Left lobe of liver (tissue), 2 donors: ENCODE data around the gene DBN1. TPM values are rescaled to one million over a fixed set of nuclear protein-coding genes. Genes with fewer than 3 reads are reported as not detected.

Experiments
- ATAC-seq: fragments of 200-7000 bp; cut with Tn5 transposase; one replicate; pipeline ENCODE4 v1.9.1; 2020; ENCODE audit warnings: mild to moderate bottlenecking, moderate library complexity
- DNase-seq: peaks from one replicate; pipeline ENCODE4 v3.0.0-alpha.2; 2020; ENCODE audit warnings: low spot score
- total RNA-seq: library from RNA; stranded (reverse); gene quantifications from one replicate; pipeline ENCODE4 v1.2.1, GENCODE V29; 2021
- donor health status: DM: no; HTN: no; CAD: no; lungs with moderate emphysema.
- donor health status: DM: no; HTN: yes; CAD: no.

The DBN1 gene
- total RNA-seq, 1 donor from 2014 or later = 1.7 TPM

DNA sequence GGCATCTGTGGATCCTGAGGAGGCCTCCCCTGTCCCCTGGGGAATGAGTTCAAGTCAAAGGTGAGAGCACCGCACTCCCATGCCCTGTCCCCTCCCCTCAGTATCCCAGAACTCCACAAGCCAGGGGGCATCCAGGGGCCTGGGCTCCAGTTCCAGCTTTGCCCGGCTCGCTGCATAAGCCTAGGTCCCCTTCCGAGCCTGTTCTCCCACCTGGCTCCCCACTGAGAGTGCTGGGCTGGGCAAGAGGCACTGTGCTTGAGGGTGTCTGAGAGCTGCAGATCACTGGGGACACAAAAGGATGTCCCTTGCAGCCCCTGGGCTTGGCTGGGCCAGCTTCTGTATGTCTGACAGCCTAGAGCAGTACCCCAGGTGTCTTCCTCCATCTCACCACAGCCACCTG, 31.6 kb upstream of the DBN1 start:
- ATAC-seq = no peak
- DNase-seq = no peak

DNA sequence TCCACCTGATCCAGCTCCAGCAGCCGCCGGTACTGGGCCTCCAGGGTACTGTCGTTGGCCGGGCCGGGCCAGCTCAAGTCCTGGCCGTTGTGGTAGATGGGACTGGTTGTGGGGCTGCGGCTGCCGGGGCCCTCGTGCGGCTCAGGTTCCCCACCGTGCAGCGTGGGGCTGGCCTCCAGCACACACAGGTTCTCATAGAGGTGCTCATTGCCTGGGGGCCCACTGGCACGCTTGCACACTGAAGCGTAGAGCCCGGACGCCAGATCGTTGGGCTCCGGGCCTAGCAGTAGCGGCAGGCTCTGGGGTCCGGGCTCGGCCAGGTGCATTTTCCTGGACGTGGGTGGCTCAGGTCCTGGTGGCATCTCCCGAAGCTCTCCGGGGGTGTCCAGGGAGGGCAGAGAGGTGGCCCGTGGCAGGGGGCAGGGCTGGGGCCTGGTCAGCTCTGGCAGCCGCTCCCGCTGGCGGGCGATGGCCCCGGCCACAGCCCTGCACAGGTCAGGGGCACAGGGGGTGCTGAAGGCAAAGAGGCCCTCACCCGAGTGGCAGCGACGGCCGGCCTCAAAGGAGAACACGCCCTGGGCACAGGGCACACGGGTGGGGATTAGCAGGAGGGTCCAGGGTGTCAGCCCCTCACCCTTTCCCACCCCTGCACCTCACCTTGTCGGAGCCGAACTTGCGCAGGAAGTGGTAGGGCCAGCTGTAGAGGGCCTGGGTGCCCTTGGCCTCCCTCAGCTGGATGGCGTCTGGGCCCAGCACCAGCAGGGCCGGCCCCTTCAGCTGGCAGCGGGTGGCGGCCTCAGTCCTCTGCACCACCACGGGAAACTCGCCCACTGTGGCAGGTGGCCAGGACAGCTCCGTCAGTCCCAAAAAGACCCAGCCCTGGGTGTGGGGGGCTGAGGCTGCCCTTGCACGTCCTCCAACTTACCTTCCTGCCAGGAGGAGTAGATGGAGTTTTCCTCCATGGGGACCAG, 30.9 kb upstream of the DBN1 start:
- no peak for DNase-seq
- no peak for ATAC-seq

DNA sequence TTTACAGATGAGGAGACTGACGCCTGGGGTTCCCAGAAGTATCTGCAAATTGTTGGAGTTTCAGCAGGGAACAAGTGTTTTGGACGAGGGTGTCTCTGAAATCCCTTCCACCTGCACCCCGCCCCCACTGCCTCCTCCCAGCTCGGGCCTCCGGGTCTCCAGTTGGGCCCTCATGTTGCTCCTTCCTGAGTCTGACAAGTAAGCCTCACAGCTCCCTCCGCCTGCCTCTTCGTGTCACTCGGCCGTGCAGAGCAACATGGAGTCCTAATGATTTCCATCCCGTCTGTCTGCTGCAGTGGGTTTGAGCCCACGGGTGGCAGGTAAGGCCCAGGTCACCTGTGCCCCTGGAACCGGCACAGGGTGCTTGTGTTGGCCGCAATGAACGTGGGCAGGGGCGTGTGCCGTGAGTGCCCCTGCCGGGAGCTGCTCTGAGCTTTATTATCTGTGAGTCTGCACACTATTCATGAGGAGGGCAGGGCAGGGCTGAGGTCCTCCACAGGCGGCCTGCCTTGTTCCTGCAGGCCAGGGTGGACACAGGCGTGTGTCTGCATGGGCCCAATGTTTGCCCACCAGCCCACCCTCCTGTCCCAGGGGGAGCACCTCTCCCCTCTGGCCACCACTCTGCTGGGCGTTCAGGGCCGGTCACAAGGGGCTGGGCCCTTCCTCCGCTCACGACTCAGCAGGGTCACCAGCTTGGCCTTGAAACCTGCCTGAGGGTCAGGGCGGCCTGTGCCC, 30.1 kb upstream of the DBN1 start:
- DNase-seq = no peak

DNA sequence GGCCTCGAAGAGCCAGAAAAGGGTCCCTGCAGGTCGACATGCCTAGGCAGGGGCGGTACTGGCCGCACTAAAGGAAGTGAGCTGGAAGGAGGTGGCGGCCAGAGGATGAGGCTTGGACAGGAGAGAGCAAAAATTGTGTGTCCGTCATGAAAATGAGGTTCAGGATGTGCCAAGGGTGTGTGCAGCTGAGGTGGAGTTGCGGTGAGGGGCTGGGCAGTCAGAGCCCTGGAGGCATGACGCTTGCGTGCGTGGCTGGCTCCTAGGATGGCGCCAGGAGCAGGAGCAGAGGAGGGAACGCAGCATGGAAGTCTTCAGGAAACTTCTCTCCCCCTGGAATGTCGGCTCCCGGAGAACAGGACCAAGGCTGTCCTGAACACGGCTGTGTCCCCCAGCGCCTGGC, 29.5 kb upstream of the DBN1 start:
- ATAC-seq (no peak), DNase-seq (no peak)

More for the DNA sequence above, 30.1 kb upstream of the DBN1 start:
- ATAC-seq = no peak

DNA sequence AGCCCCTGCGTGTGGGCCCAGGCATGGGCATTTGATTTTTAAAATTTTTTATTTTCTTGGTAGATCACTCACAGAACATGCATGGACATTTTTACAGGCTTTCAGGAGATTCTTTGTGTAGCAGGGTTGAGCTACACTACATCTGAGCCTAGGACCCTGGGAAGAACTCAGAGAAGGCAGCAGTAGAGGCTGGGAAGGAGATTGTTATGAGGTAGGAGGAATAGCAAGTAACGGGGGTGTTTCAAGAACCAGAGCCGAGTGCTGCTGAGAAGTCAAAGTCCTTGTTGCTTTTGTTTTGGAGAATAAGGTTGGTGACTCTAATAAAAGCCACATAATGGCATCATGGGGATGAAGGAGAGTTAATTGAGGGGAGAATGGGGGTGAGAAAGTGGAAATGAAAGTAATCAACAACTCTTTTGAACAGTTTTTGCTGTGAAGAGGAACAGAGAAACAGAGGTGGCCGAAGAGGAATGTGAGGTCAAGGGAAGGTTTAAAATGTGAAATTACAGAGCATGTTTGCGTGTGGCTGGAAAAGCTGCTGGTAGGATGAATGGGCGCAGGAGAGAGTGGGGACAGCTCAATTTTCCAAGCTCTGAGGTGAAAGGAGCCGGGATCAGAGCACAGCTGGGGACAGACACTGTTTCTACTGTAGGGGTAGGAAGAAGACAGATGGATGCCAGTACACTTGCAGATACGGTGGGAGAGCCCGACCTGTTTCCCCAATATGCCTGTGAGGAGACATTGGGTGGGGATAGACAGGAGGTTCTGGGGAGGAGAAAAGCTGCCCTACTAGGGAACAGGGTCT, 28.6 kb upstream of the DBN1 start:
- DNase-seq = no peak
- ATAC-seq = no peak

DNA sequence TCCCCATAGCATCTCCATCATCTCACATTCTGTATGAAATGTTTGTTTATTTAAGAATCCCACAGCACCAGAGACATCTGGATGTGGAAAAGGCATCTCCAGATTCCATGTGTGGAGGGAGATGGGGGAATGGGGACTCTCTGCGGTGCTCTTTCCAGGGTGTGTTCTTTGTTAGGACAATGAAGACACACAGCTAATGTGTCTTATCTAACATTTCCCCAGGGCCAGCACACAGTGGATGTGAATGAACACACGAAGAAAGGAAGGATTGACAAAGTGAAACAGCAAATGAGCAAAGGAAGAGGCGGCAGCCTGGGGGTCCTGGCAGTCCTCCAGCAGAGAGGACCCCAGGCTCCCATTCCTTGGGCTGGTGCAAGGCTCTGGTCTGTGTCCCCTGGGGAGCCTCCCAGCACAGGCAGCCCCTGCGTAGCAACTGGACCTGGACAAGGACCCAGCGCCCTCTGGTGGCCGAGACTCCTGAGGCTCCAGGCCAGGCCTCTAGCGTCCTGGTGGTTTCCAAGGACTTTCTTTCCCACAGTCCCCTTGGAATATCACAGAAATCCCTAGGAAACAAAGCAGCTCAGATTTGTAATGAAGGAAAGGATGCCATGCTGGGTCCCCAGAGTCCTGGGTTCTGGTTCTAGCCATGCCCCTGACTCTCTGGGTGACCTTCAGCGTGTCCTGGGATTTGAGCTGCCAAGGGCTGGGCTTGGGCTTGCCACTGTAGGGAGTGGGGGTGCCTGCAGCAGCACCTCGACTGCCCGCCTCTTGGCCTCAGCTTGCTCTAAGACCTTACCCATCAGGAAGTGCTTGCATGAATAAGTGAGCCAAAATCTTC, 27.5 kb upstream of the DBN1 start:
- peak; percentile 86 for DNase-seq
- ATAC-seq = peak; percentile 63

DNA sequence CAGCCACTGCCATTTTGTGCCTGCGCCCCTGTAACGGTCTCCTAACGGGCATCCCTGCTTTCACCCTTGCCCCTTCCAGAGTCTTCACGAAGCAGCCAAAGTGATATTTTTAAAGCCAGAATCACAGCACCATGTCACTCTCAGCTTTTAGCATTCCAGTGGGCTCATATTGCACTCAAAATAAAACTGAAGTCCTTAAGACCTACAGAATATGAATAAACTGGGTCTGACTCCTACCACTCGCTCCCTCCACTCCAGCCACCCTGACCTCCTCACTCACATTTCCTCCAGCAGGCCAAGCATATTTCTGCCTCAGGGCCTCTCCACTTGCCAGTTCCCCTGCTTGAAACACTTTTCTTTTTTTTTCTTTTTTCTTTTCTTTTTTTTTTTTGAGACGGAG, 26.4 kb upstream of the DBN1 start:
- no peak for ATAC-seq
- no peak for DNase-seq

DNA sequence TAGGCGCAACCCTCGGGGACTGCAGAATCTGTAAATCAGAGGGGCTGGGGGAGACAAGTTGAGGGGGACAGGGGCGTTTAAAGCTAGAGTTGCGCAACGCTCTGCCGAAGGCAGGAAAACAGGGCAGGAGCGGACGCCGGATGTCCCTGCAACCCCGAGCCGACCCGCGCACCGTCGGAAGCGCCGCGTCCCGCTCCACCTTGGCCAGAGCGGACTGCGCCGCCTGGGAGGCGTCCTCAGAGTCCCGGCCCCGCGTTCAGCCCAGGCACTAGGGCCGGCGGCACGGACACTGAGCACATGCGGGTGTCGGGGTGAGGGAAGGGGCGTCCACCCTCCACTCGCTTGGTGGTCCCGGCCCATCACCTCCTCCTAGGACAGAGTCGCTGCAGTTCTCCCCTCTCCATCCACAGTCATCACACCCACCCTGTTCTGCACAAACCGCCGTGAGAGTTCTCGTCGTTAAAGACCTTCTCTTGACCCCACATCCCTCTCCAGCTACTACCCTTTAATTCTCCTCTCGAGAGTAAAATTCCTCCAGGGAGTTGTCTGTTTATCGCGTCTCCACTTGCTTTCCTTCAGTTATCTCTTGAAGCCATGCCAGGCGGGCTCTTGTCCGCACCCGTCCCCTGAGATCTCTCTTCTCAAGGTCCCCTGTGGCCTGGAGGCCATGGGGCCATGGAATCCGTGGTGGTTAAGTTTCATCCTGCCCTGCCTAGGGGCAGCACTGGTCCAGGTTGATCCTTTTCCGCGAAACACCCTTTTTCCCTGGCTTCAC, 24.8 kb upstream of the DBN1 start:
- ATAC-seq (peak; percentile 16), DNase-seq (peak; percentile 59)

DNA sequence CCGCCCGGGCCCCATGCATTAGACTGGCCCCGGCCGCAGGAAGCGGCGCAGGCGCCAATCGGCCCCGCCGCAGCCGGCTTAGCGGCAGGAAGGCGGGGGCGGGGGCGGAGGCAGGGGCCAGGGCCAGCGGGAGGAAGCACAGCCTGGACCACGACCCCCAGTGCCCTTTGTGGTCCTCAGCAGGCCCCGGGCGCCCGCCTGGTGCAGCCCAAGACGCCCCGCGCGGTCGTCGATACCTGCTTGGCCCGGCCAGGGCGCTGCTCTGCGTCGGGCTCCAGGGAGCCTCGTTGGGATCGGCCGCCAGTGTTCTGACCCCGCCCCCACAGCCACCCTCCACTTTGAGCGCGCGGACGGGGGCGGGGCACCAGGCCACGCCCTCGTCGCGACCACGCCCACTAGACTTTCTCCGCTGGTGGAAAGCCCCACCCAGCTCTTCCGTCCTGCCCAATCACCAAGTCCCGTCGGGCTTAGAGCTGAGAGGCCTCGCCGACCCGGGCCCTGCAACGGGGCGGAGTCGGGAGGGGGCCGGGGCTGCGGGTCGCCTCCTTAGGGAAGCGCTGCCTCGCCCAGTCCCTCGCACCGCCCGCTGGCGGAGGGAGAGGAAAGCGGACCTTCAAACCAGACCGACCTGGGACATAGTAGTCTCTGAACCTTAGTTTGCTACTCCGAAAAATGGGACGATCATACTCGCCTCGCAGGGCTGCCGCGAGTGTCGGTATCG, 24.0 kb upstream of the DBN1 start, which contains the start of gene PDLIM7:
TSS of gene PDLIM7 (minus strand) at position 313 of the 721 bp plus-strand sequence. CDS start 1,092 bp downstream, outside the sequence.
- DNase-seq (peak; percentile 96), ATAC-seq (peak; percentile 93)

DNA sequence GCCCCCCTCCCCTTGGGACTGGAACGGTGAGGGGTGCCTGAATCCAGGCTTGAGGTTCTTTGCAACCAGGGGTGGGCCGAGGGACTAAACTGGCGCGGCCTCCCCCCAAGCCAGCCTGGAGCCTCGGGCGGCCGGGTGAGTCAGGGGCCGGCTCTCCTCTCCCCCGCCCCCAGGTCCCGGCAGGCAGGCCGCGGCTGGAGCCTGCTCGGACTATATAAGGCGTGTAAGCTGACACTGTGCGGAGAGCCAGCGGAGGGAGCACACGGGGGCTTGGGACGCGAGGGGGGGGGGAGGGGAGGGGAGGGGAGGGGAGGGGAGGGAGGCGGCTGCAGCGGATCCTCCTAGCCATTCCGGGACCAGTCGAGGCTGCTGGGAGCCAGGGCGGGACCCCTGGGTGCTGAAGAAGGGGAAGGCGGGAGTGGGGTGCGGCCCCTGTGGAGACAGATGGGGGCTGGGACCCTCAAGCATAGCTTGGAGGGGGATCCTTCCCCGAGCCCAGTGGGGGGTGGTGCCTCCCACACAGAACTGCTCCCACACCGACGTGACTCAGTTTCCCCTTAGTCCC, 23.4 kb upstream of the DBN1 start:
- DNase-seq (no peak), ATAC-seq (no peak)

DNA sequence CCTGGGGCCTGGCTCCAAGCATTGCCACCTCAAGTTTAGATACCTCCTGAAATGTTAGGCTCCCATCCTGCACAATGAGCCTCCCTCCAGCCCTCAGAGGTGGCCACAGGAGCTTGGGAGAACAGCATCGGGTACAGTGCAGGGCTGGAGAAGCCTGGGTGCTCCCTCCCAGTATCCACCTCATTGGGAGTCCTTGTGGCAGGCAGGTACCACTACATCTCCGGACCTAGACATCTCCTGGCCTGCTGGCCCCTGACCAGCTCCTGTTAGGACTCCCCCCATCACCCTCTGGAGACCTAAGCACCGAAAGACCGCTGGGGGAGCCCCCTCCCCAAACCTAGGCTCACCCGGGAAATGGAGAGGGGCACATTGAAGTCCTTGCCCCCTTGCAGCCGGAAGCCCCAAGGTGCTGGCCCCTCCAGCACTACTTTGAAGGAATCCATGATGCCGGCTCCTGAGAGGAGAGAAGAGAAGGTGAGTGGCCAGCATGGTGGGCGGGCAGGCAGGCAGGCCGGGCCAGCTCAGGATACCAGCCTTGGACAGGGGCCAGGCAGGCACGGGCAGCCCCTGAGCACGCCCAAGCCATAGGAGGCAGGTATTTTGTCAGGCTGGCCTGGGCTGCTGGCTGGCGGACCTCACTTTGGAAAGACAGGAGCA, 22.8 kb upstream of the DBN1 start:
- ATAC-seq = no peak
- no peak for DNase-seq

DNA sequence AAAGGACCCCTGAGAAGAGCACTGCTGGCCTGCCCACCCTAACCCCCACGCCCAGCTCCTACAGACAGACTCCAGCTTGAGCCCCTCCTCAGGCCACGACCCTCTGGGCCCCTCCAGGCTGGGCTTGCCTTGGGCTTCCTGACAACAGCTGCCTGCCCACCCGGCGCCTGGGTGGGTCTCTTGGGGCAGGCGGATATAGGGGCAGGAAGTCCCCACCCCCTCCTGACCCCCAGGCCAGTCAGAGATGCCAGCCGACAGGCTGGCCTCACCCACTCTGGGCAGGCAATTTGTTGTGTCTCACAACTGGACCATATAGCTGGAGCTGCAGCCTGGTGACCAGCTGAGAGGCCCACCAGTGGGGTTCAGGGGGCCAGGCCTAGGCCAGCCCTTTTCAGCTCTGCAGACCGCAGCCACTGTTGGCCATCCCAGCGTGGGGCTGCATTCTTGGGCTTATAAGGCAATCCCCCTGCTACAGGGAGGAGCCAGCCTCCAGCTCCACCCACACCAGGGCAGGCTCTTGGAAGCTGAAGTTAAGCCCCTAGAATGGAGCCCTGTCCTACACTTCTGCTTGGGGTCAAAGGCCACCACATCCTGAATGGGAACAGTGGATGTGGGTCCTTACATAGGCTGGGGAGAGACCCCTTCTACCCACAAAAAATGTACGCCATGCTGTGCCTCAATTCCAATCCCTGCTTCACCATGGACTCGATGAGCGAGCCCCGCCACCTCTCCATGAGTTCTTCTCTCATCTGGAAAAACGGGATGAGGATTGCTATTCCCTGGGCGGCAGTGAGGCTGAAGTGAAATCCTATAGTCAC, 22.0 kb upstream of the DBN1 start:
- DNase-seq = no peak

DNA sequence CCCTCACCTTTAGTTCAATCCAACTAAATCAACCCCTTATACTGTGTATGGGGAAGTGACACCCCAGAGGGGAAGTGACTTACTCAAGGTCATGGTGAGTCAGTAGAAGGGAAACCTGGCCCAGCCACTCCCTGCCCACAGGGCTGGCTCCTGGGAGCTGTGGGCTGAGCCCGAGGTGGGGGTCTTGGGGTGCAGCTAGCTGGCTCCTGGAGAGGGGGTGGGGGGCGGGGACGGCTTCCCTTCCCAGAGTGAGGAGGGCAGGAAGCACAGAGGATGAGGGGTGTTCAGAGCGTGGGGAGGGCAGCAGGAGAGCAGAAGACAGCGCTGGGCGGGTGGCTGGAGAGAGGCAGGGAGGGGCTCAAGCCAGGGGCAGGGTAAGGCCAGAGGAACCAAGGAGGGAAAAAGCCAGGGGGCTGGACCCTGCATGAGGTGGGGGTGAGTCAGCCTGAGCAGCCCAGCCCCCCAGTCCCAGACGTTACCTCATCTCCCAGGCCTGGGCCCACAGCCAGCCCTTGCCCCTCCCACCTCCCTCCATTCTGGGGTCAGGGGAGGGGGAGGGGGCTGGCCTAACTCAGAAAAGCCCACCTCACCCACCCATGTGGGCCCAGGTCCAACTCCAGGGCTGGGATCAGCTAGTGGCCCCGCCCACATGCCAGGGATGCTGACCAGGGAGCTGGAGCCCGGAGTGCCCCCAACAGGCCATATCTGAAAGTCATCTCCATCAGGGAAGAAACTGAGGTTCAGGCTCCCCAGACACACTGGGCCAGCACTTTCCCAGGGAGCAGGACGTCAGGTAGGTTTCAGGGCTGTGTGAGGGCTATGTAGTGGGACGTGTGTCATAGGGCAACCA, 21.1 kb upstream of the DBN1 start:
- ATAC-seq = no peak
- no peak for DNase-seq

More for the DNA sequence above, 22.0 kb upstream of the DBN1 start:
- no peak for ATAC-seq

DNA sequence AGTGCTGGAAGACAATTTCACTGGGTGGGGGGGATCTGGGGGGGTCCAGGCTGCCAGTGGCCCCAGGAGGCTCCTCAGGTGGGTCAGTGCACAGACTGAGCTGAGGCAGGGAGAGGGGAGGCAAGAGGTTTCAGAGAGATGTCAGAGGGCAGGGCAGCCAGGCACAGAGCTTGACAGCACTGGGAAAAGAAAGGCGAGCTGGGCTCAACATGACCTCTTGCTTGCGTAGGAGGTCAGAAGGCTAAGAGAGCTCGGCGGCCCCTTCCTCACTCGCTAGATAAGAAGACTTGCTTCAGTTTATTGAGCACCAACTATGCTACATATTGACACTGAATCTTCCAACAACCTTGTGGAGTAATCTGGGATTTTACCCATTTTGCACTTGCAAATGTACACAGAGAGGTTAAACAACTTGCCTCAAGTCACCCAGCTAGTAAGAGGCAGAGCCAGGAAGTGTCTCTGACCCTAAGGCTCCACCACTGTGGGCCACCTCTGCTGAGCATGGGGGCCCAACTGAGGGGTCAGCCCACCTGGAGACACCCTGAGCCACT, 20.4 kb upstream of the DBN1 start:
- no peak for DNase-seq

DNA sequence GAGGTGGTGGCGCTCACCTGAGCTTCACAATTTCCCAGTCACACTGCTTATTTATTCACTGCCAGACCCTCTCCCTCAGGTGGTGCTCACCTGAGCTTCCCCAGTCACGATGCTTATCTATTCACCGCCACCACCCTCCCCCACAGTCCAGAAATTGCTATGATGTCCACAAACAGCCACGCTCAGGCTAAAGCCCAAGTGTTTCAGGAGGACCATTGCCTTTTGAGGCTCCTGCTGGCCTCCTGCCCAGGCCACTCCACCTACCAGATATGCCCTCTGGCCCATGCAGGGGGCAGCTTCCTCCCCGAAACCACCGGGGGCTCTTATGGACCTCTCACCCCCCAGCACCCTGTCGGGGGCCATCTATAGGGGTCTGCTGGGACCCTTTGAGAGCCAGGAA, 19.4 kb upstream of the DBN1 start:
- no peak for ATAC-seq

More for the DNA sequence above, 20.4 kb upstream of the DBN1 start:
- ATAC-seq = no peak

More for the DNA sequence above, 19.4 kb upstream of the DBN1 start:
- DNase-seq = no peak
